A549 (cell line): ENCODE results near the gene GPS1.

Experiments used
- CTCF ChIP-seq: fragments of >200 bp; sonication (Bioruptor Twin); formaldehyde crosslinking; IDR thresholded peaks from 3 replicates; pipeline ENCODE4 v1.5.1; 2016
- FOSL2 ChIP-seq, 2 experiments: fragments of 450-650 bp in 1 of 2; fragments of >200 bp in 1 of 2; sonication (Bioruptor Twin) in 1 of 2; formaldehyde crosslinking; IDR thresholded peaks; 2 replicates each; pipeline versions ENCODE4 v1.5.0 to v1.6.1; 2016 to 2020; ENCODE audit warnings: mild to moderate bottlenecking in 1 of 2, moderate library complexity in 1 of 2
- JUNB ChIP-seq: fragments of >200 bp; sonication (Bioruptor Twin); formaldehyde crosslinking; IDR thresholded peaks from 2 replicates; pipeline ENCODE4 v1.6.1; 2016
- MAFK ChIP-seq: fragments of 450-650 bp; IDR thresholded peaks from 2 replicates; pipeline ENCODE4 v1.6.1; 2014; ENCODE audit not compliant: partially characterized antibody
- MAZ ChIP-seq: fragments of 150-350 bp; IDR thresholded peaks from 2 replicates; pipeline ENCODE4 v1.6.1; 2014; ENCODE audit warnings: antibody characterized with exemption, low read depth, low read length, borderline replicate concordance
- RAD21 ChIP-seq, 2 experiments: fragments of >200 bp in 1 of 2; sonication (Bioruptor Twin) in 1 of 2; formaldehyde crosslinking in 1 of 2; IDR thresholded peaks in 1 of 2; conservative IDR thresholded peaks in 1 of 2; 2 replicates in 1 of 2; 3 replicates in 1 of 2; pipeline ENCODE4 v1.6.1; 2012 to 2018; ENCODE audit warnings: inconsistent platforms in 1 of 2
- RARB ChIP-seq: fragments of 250-450 bp; sonication (Bioruptor Pico); IDR thresholded peaks from 2 replicates; pipeline ENCODE4 v1.8.0; 2021; ENCODE audit warnings: mild to moderate bottlenecking, moderate library complexity
- TP53 ChIP-seq: fragments of 250-450 bp; sonication (Bioruptor Pico); IDR thresholded peaks from 2 replicates; pipeline ENCODE4 v1.5.0; 2021; ENCODE audit warnings: mild to moderate bottlenecking, moderate library complexity
- ZNF302 ChIP-seq: fragments of 250-450 bp; sonication (Bioruptor Pico); IDR thresholded peaks from 2 replicates; pipeline ENCODE4 v1.9.0; 2021; ENCODE audit warnings: inconsistent platforms, mild to moderate bottlenecking, moderate library complexity

- no peak for TF ChIP-seq MAFK
- TF ChIP-seq CTCF, result no peak
- TF ChIP-seq ZNF302, result no peak
- TF ChIP-seq MAZ, result no peak
- no peak for TF ChIP-seq JUNB
- TF ChIP-seq RARB (CRISPR knock-in tag), result no peak
- no peak for TF ChIP-seq RAD21 (conservative IDR thresholded peaks at IDR 0.05 in 1 of 2, IDR thresholded peaks at IDR 0.05 in 1 of 2)
- no peak for TF ChIP-seq FOSL2 (IDR thresholded peaks at IDR 0.05)
- TF ChIP-seq FOSL2 (CRISPR knock-in tag; IDR thresholded peaks at IDR 0.05), result no peak
- TF ChIP-seq TP53, result no peak
These were observed 26.1 kb upstream of the GPS1 start for GRCh38 chr17:82025401-82026107.
